HG03103 (cell line): ENCODE measurements around the gene HMCN2.

Source experiments
- ATAC-seq: cut with Tn5 transposase; IDR thresholded peaks from one replicate; pipeline ENCODE4 v1.9.1; 2021; ENCODE audit warnings: low read depth; ENCODE audit not compliant: unreplicated experiment

Gene HMCN2

DNA sequence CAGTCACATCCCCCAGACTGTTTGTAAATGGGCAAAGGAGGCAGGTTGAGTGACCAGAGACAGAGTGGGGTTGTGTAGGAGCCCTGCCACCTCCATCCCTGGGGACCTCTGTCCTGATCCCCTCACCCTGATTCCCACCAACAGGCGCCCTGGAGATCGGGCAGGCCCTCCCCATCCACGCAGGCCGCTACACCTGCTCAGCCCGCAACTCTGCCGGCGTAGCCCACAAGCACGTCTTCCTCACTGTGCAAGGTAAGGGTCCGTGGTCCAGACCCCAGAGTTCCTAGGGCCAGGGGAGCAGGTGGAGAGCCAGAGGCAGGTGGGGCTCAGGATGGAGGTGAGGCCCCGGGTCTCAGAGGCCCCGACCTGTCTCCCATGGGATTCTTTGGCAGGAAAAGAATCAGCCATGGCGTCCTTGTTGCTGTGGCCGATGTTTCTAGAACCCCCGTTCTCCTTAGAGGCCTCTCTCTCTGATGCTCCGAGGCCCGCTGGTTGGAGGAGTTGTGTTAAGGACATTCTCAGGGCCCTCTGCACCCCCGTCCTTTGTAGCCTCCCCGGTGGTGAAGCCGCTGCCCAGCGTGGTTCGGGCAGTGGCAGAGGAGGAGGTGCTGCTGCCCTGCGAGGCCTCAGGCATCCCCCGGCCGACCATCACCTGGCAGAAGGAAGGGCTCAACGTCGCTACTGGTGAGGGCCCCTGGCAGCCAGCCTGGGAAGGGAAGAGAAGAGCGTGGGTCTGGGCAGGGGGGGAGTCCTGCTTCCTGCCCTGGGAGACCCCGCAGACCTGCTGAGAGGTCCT is 137.3 kb downstream of the HMCN2 start:
- no peak for ATAC-seq

DNA sequence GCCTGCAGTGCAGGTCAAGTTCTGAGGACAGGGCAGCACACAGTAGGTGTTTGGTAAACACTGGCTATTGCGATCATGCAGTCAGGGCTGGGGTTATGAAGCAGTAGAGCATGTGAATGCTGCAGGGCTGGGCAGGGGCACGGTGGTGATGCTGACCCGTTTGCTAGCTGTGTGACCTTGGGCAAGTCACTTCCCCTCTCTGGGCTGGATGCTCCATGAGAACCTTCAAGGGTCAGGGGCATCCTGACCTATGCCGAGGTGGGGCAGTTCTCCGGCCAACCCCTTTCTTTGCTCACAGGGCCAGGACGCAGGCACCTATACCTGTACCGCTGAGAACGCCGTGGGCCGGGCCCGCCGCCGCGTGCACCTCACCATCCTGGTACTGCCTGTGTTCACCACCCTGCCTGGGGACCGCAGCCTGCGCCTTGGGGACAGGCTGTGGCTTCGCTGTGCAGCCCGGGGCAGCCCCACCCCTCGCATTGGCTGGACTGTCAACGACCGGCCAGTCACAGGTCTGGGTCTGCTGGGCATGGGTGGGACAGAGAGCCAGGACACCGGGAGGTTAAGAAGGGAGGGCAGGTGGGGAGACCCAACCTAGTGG is 140.2 kb downstream of the HMCN2 start:
- no peak for ATAC-seq

DNA sequence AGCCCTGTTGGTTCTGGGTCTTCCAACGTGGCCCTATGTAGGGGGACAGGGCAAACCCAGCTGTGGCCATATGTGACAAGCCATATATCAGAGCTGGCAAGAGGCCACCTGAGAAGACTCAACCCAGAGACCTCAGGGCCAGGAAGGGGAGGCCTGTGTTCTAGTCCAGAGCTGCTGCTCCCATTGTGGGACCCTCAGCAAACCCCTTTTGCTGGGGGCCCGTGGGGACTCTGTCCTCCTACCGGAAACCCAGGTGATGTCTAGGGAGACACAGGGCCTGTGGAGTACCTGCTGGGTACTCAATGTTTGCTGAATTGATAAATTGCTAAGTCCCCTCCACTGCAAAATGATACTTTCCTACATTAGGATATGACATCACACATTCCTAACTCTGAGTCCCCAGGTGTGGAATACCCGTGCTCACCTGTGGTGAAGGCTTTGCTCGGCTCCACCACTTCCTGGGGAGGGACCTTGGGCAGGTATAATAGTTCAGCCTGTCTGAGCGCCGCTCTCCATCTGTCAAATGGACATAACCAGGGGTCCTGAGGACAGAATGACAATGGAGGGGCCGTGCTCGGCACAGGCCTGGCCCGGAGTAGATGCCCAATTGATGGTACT is 140.8 kb downstream of the HMCN2 start:
- ATAC-seq: no peak

DNA sequence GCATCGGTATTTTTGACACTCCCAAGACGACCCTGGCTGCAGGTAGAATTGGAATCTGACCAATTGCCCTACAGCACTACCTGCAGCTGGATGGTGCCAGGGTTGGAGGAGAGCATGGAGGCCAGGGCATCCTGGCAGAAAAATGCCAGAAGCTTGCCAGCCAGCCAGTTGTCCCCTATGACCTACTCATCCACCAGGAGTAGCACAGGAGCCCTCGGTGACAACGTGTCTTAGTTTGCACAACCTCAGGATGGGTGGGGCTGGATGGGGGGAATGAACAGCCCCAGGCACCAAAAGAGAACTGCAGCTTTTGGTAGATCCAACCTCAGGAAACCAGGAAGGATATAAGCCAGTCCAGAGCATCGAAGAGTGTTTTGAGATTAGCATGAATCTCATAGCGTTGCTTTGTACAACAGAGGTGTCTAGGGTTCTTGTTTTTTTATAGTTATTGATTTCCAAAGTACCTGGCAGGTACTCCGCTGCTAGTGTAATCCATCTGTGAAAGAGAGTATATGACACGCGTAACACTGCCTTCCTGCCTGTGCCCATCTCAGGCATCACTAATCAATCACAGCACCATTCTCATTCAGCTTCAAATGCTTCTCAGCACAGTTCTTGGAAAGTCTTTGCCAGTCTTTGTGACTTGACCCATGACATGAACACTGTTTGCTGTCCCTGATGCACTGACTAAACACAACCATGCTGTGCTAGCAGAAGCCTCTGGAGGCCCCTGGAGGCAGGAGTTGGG is 142.5 kb downstream of the HMCN2 start:
- ATAC-seq: no peak

DNA sequence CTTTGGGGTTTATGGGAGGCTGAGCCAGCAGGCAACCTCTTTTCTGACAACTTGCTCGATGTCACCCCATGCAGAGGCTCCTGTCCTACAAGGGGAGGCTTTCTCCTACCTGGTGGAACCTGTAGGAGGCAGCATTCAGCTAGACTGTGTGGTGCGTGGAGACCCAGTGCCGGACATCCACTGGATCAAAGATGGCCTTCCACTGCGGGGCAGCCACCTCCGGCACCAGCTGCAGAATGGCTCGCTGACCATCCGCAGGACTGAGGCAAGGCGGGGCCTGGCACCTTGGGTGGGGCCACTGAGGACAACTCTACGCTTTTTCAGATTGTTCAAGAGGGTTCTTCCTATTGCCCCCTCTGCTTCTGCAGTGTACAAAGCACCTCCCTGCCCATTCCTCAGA is 143.1 kb downstream of the HMCN2 start:
- no peak for ATAC-seq

DNA sequence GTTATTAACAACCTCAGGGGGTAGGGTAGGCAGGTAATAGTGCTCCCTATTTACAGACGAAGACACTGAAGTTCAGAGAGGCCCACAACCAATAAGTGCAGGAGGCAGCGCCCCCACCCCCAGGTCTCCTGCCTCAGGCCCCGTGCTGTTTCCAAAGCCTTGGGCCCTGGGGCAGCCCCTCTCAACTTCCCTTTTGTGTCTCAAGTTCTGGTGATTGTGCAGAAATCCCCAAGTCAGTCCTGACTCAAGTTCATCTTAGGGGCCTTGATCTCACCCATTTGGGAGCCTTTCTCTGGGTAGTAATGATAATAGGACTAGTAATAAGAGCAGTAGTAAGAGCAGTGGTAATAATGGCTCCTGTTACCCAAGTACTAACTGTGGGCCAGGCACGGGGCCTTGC is 143.7 kb downstream of the HMCN2 start:
- no peak for ATAC-seq

DNA sequence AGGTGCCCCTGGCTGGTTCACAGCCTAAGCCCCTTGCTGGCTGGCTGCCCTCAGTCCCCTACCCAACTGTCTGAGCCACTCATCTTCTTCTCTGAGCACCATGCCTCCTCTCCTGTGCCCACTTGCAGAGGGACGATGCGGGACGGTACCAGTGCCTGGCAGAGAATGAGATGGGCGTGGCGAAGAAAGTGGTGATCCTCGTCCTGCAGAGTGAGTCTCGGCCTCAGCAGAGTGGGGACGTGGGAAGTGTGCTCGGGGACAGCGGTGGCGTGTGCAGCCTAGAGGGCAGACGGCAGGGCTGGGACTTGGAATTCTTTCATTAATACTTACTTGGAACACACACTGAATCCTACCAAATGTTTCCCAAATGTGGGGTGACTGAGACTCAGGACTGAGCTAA is 144.9 kb downstream of the HMCN2 start:
- no peak for ATAC-seq

DNA sequence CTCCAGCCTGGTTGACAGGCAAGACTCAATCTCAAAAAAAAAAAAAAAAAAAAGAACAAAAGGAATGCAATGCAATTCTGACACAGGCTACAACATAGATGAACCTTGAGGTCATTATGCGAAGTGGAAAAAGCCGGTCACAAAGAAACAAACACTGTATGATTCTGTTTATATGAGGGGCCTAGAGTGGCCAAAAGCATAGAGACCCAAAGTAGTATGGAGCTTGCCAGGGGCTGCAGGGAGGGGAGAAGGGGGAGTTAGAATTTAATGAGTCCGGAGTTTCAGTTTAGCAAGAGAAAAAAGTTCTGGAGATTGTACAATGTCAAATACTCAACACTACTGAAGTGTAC is 146.0 kb downstream of the HMCN2 start:
- ATAC-seq: no peak

DNA sequence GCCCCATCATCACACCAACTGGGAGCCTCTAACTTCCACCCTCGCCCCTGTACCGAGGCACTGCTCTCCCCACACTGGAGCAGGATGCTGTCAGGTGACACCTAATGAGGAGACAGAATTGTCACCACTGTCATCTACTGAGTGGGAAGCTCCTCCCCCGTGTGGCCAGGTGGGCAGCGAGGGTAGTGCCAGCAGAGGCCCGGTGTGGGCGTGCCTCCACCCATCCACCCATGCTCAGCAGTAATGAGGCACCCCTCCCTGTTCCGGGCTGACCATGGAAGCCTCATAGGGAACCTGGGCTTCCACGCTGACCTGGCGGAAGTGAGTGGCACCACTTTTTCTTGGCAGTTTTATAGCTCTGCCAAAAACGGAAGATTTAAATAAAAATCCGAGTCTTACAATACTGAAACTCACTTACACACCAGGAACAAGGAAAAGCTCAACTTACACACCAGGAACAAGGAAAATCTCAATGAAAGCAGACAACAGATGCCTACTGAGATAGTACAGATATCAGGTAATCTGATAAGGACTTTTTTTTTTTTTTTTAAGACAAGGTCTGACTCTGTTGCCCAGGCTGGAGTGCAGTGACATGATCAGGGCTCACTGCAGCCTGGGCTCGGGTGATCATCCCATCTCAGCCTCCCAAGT is 148.6 kb downstream of the HMCN2 start:
- ATAC-seq: no peak

DNA sequence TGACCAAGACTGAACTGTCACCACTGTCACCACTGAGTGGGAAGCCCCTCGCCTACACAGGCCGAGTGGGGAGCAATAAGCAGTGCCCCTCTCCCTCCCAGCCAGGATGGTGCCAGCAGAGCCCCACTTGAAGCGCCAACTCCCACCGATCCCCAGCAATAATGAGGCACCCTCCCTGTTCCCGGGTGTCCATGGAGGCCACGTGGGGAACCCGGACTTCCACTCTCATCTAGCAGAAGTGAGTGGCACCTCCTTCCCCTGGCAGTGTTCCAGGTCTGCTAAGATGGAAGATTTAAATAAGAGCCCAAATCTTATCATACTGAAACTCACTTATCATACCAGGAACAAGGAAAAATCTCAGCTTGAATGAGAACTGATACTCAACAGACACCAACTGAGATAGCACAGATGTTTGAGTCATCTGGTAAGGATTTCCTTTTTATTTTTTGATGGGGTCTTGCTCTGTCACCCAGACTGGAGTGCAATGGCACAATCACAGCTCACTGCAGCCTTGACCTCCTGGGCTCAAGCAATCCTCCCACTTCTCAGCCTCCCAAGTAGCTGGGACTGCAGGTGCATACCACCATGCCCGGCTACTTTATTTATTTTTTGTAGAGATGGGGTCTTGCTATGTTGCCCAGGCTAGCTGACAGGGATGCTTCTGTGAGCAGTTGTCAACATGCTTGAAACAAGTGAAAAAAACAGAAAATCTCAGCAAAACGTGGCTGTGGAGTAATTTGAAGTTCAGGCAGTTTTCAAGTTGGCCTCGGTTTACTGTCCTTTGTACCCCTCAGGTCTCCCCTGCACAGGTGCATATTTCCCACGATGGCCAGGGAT is 149.6 kb downstream of the HMCN2 start:
- ATAC-seq: no peak

DNA sequence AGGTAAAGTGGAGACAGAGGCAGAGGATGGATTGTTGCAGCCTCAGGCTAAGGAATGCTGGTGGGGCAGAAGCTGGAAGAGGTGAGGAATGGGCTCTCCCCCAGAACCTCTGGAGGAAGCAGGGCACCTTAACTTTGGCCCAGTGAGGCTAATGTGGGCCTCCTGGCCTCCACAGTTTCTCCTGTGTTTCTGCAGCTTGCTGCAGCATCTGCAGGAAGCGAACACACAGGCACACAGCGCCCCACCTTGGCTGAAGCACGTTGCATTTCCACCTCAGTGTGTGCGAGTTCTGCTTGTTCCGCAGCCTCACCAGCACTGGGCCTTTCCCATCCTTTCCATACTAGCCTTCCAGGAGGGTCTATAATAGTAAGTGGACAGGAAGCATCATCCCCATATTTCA is 152.0 kb downstream of the HMCN2 start:
- ATAC-seq: no peak

DNA sequence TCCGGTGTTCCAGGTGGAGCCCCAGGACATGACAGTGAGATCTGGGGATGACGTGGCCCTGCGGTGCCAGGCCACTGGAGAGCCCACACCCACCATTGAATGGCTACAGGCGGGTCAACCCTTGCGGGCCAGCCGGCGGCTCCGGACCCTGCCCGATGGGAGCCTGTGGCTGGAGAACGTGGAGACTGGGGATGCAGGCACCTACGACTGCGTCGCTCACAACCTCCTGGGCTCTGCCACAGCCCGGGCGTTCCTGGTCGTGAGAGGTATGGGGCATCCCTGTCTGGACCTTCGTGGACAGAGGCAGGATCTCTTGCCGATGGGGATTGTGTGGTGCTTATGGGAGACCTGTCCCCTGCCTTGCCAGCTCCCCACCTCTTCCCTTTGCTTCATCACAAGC is 153.2 kb downstream of the HMCN2 start:
- ATAC-seq: no peak

DNA sequence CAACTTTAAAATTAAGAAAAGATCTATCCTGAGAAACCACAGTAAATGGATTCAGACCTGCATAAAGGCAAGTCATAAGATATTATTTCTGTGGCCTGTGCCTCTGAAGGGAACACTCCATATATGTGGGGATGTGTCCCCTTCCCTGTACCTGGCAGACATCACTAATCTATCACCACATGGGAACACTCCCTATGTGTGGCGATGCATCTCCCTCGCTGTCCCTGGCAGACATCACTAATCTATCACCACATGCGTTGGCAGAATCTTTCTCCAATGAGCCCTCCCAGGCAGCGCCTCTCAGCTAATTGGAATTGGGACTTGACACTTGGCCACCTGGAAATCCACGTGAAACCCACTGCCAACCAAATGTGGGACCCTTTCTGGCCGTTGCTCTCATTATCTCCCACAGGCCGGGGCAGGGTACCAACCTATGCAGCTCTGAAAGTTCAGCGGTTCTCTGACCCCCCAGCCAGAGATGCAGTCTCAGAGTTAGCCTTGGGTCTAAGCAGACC is 154.0 kb downstream of the HMCN2 start:
- no peak for ATAC-seq

DNA sequence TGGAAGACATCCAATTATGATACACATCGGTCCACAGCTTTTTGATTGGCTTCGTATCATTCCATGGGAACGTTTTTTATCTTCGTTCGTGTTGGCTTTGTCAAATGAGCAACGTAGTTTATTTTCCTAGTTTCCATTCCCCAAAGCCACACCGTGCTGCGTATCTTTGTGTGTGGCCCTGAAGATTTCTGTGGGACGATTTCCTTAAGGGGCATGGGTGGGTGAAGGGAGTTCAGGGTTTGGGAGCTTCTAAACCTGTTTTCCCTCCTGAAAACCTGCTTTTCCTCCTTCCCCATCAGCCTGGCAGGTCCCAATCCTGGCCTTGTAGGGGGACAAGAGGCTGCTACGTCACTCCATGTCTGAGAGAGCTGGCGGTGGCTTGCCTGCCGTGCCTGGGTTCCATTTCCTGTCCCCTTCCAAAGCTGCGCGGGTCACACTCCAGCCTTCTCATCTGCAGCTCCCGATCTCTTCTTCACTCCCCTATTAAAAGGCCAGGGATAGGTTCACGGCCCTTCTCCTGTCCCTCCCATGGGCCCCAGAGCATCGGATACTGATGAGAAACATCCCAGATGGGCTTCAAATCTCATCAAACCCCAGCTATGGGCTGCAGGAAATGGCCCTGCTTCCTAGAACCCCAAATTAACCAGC is 155.7 kb downstream of the HMCN2 start:
- no peak for ATAC-seq

DNA sequence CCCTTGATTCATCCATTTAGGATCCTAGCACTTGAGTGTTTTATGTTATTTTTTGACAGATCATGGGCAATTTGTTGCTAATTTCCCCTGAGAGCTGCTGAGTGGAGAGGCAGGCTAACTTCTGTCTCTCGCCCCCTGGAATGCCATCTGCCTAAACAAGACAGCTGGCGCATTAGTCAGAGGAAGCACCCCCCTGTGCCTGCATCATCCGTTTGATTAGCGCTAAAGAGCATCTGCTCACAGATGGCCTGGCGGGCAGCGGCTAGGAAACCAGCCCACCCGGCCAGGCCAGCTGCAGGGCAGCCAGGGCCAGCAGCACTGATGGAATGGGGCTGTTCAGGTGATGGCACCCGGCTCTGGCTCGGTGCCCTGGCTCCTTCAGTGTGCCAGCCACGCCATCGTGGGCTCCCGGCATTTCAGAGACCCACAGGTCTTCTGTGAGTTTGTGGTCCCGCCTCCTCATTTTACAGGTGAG is 156.3 kb downstream of the HMCN2 start:
- no peak for ATAC-seq

DNA sequence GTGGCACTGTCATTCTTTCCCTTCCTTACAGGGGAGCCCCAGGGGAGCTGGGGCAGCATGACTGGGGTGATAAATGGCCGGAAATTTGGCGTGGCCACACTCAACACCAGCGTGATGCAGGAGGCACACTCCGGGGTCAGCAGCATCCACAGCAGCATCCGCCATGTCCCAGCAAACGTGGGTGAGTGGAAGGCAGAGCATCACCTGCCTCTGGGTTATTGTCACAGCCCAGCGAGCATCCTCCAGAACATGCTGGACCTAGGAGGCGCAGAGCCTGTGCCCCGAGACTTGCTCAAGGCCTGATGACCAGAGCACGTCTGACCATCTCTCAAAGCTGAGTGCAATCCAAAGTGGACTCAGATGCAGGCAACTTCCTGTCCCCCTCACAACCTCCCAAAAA is 157.0 kb downstream of the HMCN2 start:
- ATAC-seq: no peak

DNA sequence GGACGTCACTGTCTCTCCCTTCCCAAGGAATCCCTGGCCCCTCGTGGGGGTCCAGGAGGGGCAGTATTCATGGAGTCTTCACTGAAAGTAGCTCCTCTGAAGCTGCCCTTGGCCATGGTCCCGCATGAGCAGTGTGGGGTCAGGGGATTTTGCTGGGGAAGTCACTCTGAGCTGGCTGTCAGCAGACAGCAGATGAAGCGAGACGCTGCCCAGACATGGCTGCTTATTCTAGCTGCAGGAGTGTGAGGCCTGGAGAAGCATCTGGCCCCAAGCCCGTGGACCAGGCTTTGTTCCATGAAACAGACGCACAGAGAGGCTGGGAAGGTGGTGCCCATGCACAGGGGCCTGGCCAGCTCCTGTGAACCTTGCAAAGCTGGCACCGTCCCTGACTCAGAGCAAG is 157.7 kb downstream of the HMCN2 start:
- no peak for ATAC-seq

DNA sequence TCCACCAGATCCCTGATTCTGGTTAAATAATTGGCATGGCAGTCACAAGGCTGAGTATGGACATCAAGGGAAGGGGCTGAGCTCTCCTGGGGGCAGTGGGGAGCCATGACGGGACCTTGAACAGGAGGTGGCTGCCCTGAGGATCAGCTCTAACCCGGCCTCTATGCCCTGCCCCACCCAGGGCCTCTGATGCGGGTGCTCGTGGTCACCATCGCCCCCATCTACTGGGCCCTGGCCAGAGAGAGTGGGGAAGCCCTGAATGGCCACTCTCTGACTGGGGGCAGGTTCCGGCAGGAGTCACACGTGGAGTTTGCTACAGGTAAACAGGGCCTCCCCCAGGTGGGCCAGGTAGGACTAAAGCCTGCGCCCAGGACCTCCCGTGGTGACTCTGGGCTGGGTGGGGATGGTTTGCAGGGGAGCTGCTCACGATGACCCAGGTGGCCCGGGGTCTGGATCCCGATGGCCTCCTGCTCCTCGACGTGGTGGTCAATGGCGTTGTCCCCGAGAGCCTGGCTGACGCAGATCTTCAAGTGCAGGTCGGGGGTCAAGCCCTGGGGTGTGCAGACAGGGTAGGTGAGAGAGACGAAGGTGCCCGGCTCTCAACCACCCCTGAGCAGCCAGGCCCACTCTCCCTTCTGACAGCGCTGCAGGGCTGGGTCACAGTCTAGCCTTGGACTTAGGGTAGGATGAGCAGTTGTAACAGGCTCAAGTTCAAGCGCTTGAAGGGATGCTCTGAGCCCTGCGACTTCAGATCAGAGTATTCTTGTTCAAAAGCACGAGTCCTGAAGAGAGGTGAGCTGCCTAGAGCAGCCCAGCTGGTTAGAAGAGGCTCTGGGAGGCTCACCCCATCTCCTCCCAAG is 159.3 kb downstream of the HMCN2 start:
- ATAC-seq: no peak
